H1 (cell line): Measurements from ENCODE around the gene ECEL1.

Experiments used
- CTCF ChIP-seq, 3 experiments: IDR thresholded peaks; 1 replicate in 2 of 3; 2 replicates in 1 of 3; pipeline versions ENCODE4 v1.5.1 to v1.6.1; 2011; ENCODE audit warnings: low read length in 3 of 3, mild to moderate bottlenecking in 3 of 3, inconsistent platforms in 2 of 3, low read depth in 1 of 3, moderate library complexity in 1 of 3; ENCODE audit not compliant: insufficient read depth in 1 of 3; ENCODE audit errors: control extremely low read depth in 1 of 3
- EP300 ChIP-seq, 2 experiments: IDR thresholded peaks; 1 replicate in 1 of 2; 2 replicates in 1 of 2; pipeline ENCODE4 v1.6.1; 2011 to 2012; ENCODE audit warnings: low read depth in 2 of 2, low read length in 2 of 2, mild to moderate bottlenecking in 2 of 2, borderline replicate concordance in 1 of 2, inconsistent platforms in 1 of 2, moderate library complexity in 1 of 2
- JUND ChIP-seq: IDR thresholded peaks from 2 replicates; pipeline ENCODE4 v1.6.1; 2011; ENCODE audit warnings: mild to moderate bottlenecking, improper control_type of control experiment, low read length
- NANOG ChIP-seq: IDR thresholded peaks from 2 replicates; pipeline ENCODE4 v1.6.1; 2011; ENCODE audit warnings: low read length, low read depth, mild to moderate bottlenecking, inconsistent platforms; ENCODE audit not compliant: insufficient read depth, poor library complexity, severe bottlenecking

GRCh38 chr2:232488097-232488711 lies 570 bp upstream of the ECEL1 start:
- TF ChIP-seq EP300 (IDR thresholded peaks at IDR 0.05; ENCODE audit: borderline replicate concordance in 1 of 2, low read depth in 2 of 2, low read length in 2 of 2): no peak
- no peak for TF ChIP-seq JUND
- no peak for TF ChIP-seq NANOG
- TF ChIP-seq CTCF (IDR thresholded peaks at IDR 0.05; ENCODE audit: control extremely low read depth in 1 of 3, insufficient read depth in 1 of 3, low read depth in 1 of 3, low read length in 3 of 3): peak in 2 of 3 experiments; percentile 25 to 58; a peak in 2 of 4 replicates
